Astrocyte (in vitro differentiated cells and primary cell): ENCODE results near the gene ABHD4.

Experiments used
- CTCF ChIP-seq: IDR thresholded peaks from 2 replicates; pipeline ENCODE4 v1.5.1; 2011; ENCODE audit warnings: low read depth, mild to moderate bottlenecking, inconsistent platforms, low read length, moderate library complexity; ENCODE audit not compliant: insufficient read depth
- EZH2 ChIP-seq: IDR thresholded peaks from 2 replicates; pipeline ENCODE4 v1.6.1; 2012; ENCODE audit warnings: mild to moderate bottlenecking, low read length, inconsistent platforms; ENCODE audit not compliant: insufficient read depth

GRCh38 chr14:22640192-22640591, 42.1 kb downstream of the ABHD4 start:
- TF ChIP-seq CTCF (no peak), EZH2 (no peak)
